PC-9 (cell line): ENCODE data around the gene SLPI. TPM values are rescaled to one million over a fixed set of nuclear protein-coding genes. Genes with fewer than 3 reads are reported as not detected.

ENCODE experiments used
- BruUV-seq: library from RNA; stranded (reverse); fragments of 400-500 nt; replicated peaks from 2 replicates; lab custom pipeline; 2021; lab: Mats Ljungman, UMichigan
- CTCF ChIA-PET: fragments of 300-600 bp; sonication (Branson Sonifier 250); formaldehyde crosslinking; loops from one replicate; lab custom pipeline; 2022; ENCODE audit warnings: antibody characterized with exemption; lab: Charles Lee
- POLR2A ChIA-PET: fragments of 300-600 bp; sonication (Branson Sonifier 250); formaldehyde crosslinking; loops from one replicate; lab custom pipeline; 2022; ENCODE audit warnings: antibody characterized with exemption; ENCODE audit not compliant: unreplicated experiment; lab: Charles Lee
- DNase-seq, 2 experiments: peaks; one replicate each; pipeline versions ENCODE4 v3.0.0 to v3.0.0-alpha.2; 2015 to 2022; ENCODE audit warnings: mixed read lengths in 1 of 2
- H2AFZ ChIP-seq: fragments of 200-600 bp; sonication (generic); 2 replicates; pipeline ENCODE4 v1.8.1; 2017; ENCODE audit warnings: antibody characterized with exemption
- H3F3A ChIP-seq: fragments of 200-600 bp; sonication (generic); 2 replicates; pipeline ENCODE4 v1.8.1; 2017; ENCODE audit warnings: antibody characterized with exemption, mild to moderate bottlenecking, low read depth; ENCODE audit not compliant: insufficient read depth
- H3K27ac ChIP-seq: fragments of 200-600 bp; sonication (generic); 2 replicates; pipeline ENCODE4 v1.6.1; 2016; ENCODE audit warnings: mixed run types
- H3K27me3 ChIP-seq: fragments of 200-600 bp; sonication (generic); 2 replicates; pipeline ENCODE4 v1.6.1; 2016; ENCODE audit warnings: low read depth, mixed run types; ENCODE audit not compliant: insufficient read depth
- H3K36me3 ChIP-seq: fragments of 200-600 bp; sonication (generic); 2 replicates; pipeline ENCODE4 v1.6.1; 2016; ENCODE audit warnings: low read depth, mixed run types
- H3K4me1 ChIP-seq: fragments of 200-600 bp; sonication (generic); replicated peaks from 2 replicates; pipeline ENCODE4 v1.6.1; 2016; ENCODE audit warnings: mixed run types; ENCODE audit not compliant: insufficient read depth
- H3K4me2 ChIP-seq: fragments of 200-600 bp; sonication (generic); 2 replicates; pipeline ENCODE4 v1.6.1; 2017; ENCODE audit warnings: mixed run types
- H3K4me3 ChIP-seq: fragments of 200-600 bp; sonication (generic); 2 replicates; pipeline ENCODE4 v1.6.1; 2016; ENCODE audit warnings: mixed run types
- H3K79me2 ChIP-seq: fragments of 200-600 bp; sonication (generic); 2 replicates; pipeline ENCODE4 v1.6.1; 2017; ENCODE audit warnings: low read depth, mixed run types
- H3K9me2 ChIP-seq: fragments of 200-600 bp; sonication (generic); 2 replicates; pipeline ENCODE4 v1.8.1; 2017; ENCODE audit warnings: mild to moderate bottlenecking; ENCODE audit not compliant: insufficient read depth
- H3K9me3 ChIP-seq: fragments of 200-600 bp; sonication (generic); 2 replicates; pipeline ENCODE4 v1.8.1; 2016; ENCODE audit warnings: low read depth; ENCODE audit not compliant: insufficient read depth
- H4K20me1 ChIP-seq: fragments of 200-600 bp; sonication (generic); 2 replicates; pipeline ENCODE4 v1.8.1; 2017; ENCODE audit not compliant: insufficient read depth
- EZH2 ChIP-seq: fragments of 200-600 bp; sonication (generic); IDR thresholded peaks from 2 replicates; pipeline ENCODE4 v1.8.0; 2017; ENCODE audit warnings: antibody characterized with exemption, low read depth
- intact Hi-C: fragments of 100-400 bp; cut with micrococcal nuclease; formaldehyde crosslinking; loops from one replicate; pipeline ENCODE4 v1.10.0; 2022; ENCODE audit not compliant: unreplicated experiment
- total RNA-seq: library from RNA; stranded (reverse); gene quantifications from 2 replicates; pipeline ENCODE4 v1.2.3, GENCODE V29; 2021
- TF ChIP-seq, protein P1 (sequence below): fragments of 200-600 bp; sonication (generic); conservative IDR thresholded peaks from 2 replicates; pipeline ENCODE4 v1.6.1; 2017; ENCODE audit warnings: mixed run types, antibody characterized with exemption, mild to moderate bottlenecking, moderate library complexity

SLPI gene
- total RNA-seq, 1 experiment from 2014 or later = 55.1 TPM

DNA sequence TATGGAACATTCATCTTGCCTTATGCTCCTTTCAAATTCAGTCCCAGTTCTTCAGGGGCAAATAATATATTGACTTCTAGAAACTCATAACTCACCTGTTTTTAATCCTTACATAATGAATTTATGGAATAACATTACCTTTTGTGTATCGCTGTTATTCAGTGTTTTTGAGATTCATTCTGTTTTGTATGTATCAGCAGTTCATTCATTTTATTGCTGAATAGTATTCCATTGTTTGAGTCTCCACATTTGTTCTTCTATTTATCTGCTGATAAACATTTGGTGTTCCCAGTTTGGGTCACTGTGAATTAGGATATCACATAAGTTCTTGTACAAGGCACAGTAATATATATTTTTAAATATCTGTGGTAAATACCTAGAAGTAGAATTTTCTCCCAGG, 28.1 kb downstream of the SLPI start:
- ChIA-PET POLR2A (no interaction called here), CTCF (interaction anchor here (0.9 kb wide), 1 partner anchor 214 kb away, joined by 5 read pairs; no protein-coding TSS in a partner anchor)
- no TSS peak for BruUV-seq
- H3K27me3 ChIP-seq = no peaks in the 10 kb centered on the region
- no peaks in the 10 kb centered on the region for H3K36me3 ChIP-seq
- no peaks in the 10 kb centered on the region for H4K20me1 ChIP-seq
- intact Hi-C loops = no loop called here
- no peaks in the 10 kb centered on the region for H3K9me3 ChIP-seq
- no peak overlapping the region for H3K4me3 ChIP-seq
- no peak overlapping the region for H2AFZ ChIP-seq
- 0 out of 2 replicates have a peak, but pooled peaks cover 4% of the 10 kb centered on the region for H3F3A ChIP-seq
- H3K9me2 ChIP-seq = no peaks in the 10 kb centered on the region; the same call in 1 of the 2 replicates
- TF ChIP-seq, protein P1, sequence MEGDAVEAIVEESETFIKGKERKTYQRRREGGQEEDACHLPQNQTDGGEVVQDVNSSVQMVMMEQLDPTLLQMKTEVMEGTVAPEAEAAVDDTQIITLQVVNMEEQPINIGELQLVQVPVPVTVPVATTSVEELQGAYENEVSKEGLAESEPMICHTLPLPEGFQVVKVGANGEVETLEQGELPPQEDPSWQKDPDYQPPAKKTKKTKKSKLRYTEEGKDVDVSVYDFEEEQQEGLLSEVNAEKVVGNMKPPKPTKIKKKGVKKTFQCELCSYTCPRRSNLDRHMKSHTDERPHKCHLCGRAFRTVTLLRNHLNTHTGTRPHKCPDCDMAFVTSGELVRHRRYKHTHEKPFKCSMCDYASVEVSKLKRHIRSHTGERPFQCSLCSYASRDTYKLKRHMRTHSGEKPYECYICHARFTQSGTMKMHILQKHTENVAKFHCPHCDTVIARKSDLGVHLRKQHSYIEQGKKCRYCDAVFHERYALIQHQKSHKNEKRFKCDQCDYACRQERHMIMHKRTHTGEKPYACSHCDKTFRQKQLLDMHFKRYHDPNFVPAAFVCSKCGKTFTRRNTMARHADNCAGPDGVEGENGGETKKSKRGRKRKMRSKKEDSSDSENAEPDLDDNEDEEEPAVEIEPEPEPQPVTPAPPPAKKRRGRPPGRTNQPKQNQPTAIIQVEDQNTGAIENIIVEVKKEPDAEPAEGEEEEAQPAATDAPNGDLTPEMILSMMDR = no peak
- no peak for TF ChIP-seq EZH2
- H3K79me2 ChIP-seq = no peaks in the 10 kb centered on the region
- no peak overlapping the region for H3K27ac ChIP-seq
- H3K4me2 ChIP-seq = no peak overlapping the region
- DNase-seq = peak in 1 of 2 experiments; percentile 8
- peaks cover 6% of the 10 kb centered on the region for H3K4me1 ChIP-seq

DNA sequence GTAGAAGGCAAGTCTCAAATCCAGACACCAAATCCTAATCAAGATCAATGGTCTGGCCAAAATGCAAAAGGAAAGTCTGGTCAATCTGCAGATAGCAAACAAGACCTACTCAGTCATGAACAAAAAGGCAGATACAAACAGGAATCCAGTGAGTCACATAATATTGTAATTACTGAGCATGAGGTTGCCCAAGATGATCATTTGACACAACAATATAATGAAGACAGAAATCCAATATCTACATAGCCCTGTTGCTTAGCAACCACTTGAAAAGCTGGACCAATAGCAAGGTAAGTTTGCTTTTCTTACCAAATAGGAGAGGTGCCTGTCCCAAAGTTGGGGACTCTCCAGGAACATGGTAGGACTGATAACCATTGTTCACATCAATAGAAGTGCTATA, 31.2 kb downstream of the SLPI start:
- H2AFZ ChIP-seq = no peak overlapping the region
- no peak overlapping the region for H3K27ac ChIP-seq
- H3K27me3 ChIP-seq = no peaks in the 10 kb centered on the region
- no peaks in the 10 kb centered on the region for H3K9me3 ChIP-seq
- H3K9me2 ChIP-seq = no peaks in the 10 kb centered on the region; the same call in 1 of the 2 replicates
- peaks cover 16% of the 10 kb centered on the region for H3K4me1 ChIP-seq
- TF ChIP-seq, protein P1 = no peak
- no peak for TF ChIP-seq EZH2
- intact Hi-C loops = no loop called here
- no peaks in the 10 kb centered on the region for H3K36me3 ChIP-seq
- peaks cover 11% of the 10 kb centered on the region; the same call in 1 of the 2 replicates for H3F3A ChIP-seq
- no peaks in the 10 kb centered on the region for H4K20me1 ChIP-seq
- DNase-seq = peak in 1 of 2 experiments; percentile 52
- POLR2A ChIA-PET = no interaction called here
- no TSS peak for BruUV-seq
- no peak overlapping the region for H3K4me3 ChIP-seq
- H3K4me2 ChIP-seq = no peak overlapping the region
- no peaks in the 10 kb centered on the region for H3K79me2 ChIP-seq
- CTCF ChIA-PET = no interaction called here

DNA sequence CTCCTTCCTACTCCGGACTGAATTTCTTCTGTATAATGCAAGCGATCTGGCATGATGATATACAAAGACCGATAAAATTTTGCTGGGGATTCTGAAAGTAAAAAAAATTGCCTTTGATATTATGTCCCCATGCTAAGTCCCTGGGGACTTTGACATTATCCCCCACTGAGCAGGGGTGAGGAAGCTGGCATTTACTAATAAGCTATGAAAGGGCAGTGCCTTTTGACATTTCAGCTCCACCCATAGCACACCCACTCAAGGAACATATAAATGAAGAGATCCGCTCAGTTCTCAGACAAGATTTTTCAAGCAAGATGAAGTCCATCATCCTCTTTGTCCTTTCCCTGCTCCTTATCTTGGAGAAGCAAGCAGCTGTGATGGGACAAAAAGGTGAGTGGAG, 33.3 kb downstream of the SLPI start, which contains the start of gene SEMG2:
SEMG2 (plus strand) TSS at position 298 of the 400 bp plus-strand sequence; CDS start at position 315, 17 bp downstream.
- no peaks in the 10 kb centered on the region for H3K9me3 ChIP-seq
- no peak for TF ChIP-seq EZH2
- TF ChIP-seq, protein P1 = no peak
- ChIA-PET POLR2A (no interaction called here), CTCF (no interaction called here)
- H2AFZ ChIP-seq = no peak within 1 kb of the TSS
- H3K36me3 ChIP-seq = no peaks in the 10 kb centered on the region
- no peak within 1 kb of the TSS for H3K4me2 ChIP-seq
- intact Hi-C loops = no loop called here
- H3K4me1 ChIP-seq = peaks cover 16% of the 10 kb centered on the region
- no TSS peak for BruUV-seq
- DNase-seq = peak in 1 of 2 experiments; percentile 16
- H4K20me1 ChIP-seq = no peaks in the 10 kb centered on the region
- no peaks in the 10 kb centered on the region for H3K27me3 ChIP-seq
- H3K27ac ChIP-seq = no peak within 1 kb of the TSS
- H3K9me2 ChIP-seq = no peaks in the 10 kb centered on the region; the same call in 1 of the 2 replicates
- peaks cover 8% of the 10 kb centered on the region; the same call in 1 of the 2 replicates for H3F3A ChIP-seq
- no peak within 1 kb of the TSS for H3K4me3 ChIP-seq
- H3K79me2 ChIP-seq = no peaks in the 10 kb centered on the region
